ENCODE results near the gene S100A8.
"Not testable (repeated sequence)": the region's sequence is repeated elsewhere in the genome, so short reads cannot be mapped to it uniquely, and the experiment has no call there.

DNA sequence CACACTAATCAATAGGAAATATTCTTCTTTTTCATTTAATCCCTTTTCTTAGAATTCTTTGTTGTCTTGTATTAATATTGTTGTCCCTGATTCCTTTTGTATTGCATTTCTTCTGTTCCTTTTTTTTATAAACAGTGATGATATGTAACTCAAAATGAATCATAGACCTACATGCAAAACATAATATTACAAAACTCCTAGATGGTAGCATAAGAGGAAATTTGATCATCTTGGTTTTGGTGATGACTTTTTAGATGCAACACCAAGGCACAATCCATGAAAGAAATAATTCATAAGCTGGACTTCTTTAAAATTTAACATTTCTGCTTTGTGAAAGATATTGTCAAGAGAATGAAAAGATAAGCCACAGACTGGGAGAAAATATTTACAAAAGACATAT is 23.1 kb upstream of the S100A8 start:
- TF ChIP-seq, protein P1, sequence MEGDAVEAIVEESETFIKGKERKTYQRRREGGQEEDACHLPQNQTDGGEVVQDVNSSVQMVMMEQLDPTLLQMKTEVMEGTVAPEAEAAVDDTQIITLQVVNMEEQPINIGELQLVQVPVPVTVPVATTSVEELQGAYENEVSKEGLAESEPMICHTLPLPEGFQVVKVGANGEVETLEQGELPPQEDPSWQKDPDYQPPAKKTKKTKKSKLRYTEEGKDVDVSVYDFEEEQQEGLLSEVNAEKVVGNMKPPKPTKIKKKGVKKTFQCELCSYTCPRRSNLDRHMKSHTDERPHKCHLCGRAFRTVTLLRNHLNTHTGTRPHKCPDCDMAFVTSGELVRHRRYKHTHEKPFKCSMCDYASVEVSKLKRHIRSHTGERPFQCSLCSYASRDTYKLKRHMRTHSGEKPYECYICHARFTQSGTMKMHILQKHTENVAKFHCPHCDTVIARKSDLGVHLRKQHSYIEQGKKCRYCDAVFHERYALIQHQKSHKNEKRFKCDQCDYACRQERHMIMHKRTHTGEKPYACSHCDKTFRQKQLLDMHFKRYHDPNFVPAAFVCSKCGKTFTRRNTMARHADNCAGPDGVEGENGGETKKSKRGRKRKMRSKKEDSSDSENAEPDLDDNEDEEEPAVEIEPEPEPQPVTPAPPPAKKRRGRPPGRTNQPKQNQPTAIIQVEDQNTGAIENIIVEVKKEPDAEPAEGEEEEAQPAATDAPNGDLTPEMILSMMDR (IDR thresholded peaks at IDR 0.05) = not testable (repeated sequence)
- not testable (repeated sequence) for TF ChIP-seq POLR2A (IDR thresholded peaks at IDR 0.05)
